ENCODE results near the gene QSOX1.

Gene QSOX1

DNA sequence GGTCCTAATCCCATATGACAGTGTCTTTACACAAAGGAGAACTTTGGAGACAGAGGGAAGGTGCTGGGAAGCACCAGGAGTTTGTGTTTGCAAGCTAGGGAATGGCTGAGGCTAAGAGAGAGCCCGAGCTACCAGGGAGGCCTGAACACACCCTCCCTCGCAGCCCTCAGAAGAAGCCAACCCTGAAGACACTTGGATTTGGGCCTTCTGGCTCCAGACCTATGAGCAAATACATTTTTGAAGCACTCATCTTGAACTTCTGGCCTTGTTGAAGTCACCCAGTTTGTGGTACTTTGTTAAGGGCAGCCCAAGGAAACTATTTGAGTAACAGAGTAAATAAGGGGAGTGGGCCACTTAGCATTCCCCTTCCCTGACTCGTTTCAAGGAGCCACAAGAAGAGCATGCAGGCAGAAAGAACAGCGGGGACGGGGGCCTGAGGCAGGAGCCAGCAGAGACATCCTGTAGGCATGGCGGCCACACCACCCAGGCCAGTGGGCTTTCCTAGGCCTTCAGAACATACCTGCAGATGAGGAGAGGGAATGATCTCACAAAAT, 13.2 kb upstream of the QSOX1 start:
- TF ChIP-seq POLR2AphosphoS5 (IDR thresholded peaks at IDR 0.05; ENCODE audit: borderline replicate concordance, low read depth, low read length) (no peak), EZH2 (IDR thresholded peaks at IDR 0.05) (no peak), FOXP2 (optimal IDR thresholded peaks at IDR 0.05; ENCODE audit: control extremely low read depth, extremely low read length, insufficient read depth) (no peak)
- peaks cover 3% of the 10 kb centered on the region; the same call in 1 of the 2 replicates for H3K9me3 ChIP-seq (ENCODE audit: low read depth, low read length)
- H3K9ac ChIP-seq (ENCODE audit: insufficient read length), result no peak overlapping the region
- H3K27ac ChIP-seq, result no peak overlapping the region
- no peaks in the 10 kb centered on the region for H3K36me3 ChIP-seq (ENCODE audit: insufficient read depth, low read length)
- no peak overlapping the region for H3K4me3 ChIP-seq
- DNase-seq (ENCODE audit: low read depth, low spot score), result no peak

DNA sequence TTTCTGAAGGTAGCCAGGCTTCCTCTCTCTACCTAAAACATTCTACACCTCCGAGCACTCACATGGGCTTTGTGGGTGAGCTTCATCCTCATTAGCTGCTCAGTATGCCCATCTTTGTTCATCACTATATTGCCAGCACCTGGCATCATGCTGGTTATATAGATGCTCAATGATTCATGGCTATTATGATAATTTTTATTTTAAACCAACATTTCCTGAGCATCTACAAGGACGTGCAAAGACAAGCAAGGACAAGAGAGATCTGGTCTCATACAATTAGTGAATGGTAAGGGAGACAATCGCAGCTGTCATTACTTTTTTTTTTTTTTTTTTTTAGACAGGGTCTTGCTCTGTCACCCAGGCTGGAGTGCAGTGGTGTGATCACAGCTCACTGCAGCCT, 11.3 kb upstream of the QSOX1 start:
- no peaks in the 10 kb centered on the region for H3K36me3 ChIP-seq (ENCODE audit: insufficient read depth, low read length)
- TF ChIP-seq POLR2AphosphoS5 (IDR thresholded peaks at IDR 0.05; ENCODE audit: borderline replicate concordance, low read depth, low read length) (no peak), EZH2 (IDR thresholded peaks at IDR 0.05) (no peak), FOXP2 (optimal IDR thresholded peaks at IDR 0.05; ENCODE audit: control extremely low read depth, extremely low read length, insufficient read depth) (no peak)
- no peak overlapping the region for H3K4me3 ChIP-seq
- H3K9ac ChIP-seq (ENCODE audit: insufficient read length), result no peak overlapping the region
- H3K27ac ChIP-seq, result no peak overlapping the region
- H3K9me3 ChIP-seq (ENCODE audit: low read depth, low read length), result no peaks in the 10 kb centered on the region
- no peak for DNase-seq (ENCODE audit: low read depth, low spot score)

DNA sequence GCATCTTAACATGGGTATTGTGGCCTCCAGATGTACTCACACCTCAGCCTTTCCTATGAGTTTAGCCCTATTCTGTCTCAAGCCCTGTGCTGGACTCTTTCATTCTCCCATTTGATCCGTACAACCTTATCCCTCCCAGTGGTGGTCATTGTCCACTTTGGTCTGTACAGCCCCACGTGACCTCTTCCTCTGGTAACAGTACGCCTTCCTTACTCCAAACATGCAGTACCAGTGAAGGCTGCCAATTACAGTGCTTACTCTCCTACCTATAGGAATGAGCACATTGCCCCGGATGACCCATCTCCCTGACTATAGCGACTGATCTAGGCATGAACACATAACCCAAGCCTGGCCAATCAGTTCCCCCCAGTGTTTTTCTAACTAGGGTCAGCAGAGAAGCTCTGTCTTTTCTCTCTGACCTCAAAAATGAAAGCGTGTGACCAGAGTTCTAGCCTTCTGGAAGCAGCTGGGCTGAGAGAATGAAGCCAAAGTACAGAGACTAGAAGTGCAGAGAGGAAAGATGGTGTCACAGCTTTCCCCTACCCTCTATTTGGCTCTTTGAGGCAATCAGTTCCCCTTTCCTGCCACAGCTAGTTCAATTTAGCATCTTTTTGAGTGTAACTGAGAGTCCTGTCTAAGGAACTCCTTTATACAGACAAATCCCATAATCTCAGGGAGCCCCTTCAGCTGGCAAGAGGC, 9.9 kb upstream of the QSOX1 start:
- no peak overlapping the region for H3K27ac ChIP-seq
- DNase-seq (ENCODE audit: low read depth, low spot score), result no peak
- H3K9me3 ChIP-seq (ENCODE audit: low read depth, low read length), result no peaks in the 10 kb centered on the region
- H3K36me3 ChIP-seq (ENCODE audit: insufficient read depth, low read length), result no peaks in the 10 kb centered on the region
- TF ChIP-seq POLR2AphosphoS5 (IDR thresholded peaks at IDR 0.05; ENCODE audit: borderline replicate concordance, low read depth, low read length) (no peak), EZH2 (IDR thresholded peaks at IDR 0.05) (no peak), FOXP2 (optimal IDR thresholded peaks at IDR 0.05; ENCODE audit: control extremely low read depth, extremely low read length, insufficient read depth) (no peak)
- no peak overlapping the region for H3K4me3 ChIP-seq
- no peak overlapping the region for H3K9ac ChIP-seq (ENCODE audit: insufficient read length)

DNA sequence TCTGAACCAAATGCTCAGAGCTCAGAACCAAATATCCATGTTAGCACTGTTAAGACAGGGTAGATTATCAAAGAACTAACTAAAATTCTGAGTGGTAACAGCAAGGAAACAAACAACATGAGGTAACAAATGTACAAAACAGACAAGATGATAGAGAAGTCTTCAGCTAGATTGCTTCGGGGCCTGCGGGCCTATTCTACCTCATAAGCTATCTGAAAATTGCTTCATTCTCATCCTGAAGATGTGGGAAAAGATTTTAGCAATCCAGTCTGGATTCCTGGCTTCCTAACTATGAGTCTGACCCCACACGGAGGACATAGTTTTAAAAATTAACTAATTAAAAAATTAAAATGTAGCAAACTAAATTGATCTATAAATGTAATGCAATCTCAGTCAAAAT, 9.2 kb upstream of the QSOX1 start:
- no peak for TF ChIP-seq EZH2 (IDR thresholded peaks at IDR 0.05)
- TF ChIP-seq POLR2AphosphoS5 (IDR thresholded peaks at IDR 0.05; ENCODE audit: borderline replicate concordance, low read depth, low read length), result no peak
- no peak for TF ChIP-seq FOXP2 (optimal IDR thresholded peaks at IDR 0.05; ENCODE audit: control extremely low read depth, extremely low read length, insufficient read depth)
- Histone ChIP-seq H3K36me3 (ENCODE audit: insufficient read depth, low read length) (no peaks in the 10 kb centered on the region), H3K9ac (ENCODE audit: insufficient read length) (no peak overlapping the region), H3K9me3 (ENCODE audit: low read depth, low read length) (no peaks in the 10 kb centered on the region), H3K4me3 (no peak overlapping the region), H3K27ac (no peak overlapping the region)
- no peak for DNase-seq (ENCODE audit: low read depth, low spot score)

DNA sequence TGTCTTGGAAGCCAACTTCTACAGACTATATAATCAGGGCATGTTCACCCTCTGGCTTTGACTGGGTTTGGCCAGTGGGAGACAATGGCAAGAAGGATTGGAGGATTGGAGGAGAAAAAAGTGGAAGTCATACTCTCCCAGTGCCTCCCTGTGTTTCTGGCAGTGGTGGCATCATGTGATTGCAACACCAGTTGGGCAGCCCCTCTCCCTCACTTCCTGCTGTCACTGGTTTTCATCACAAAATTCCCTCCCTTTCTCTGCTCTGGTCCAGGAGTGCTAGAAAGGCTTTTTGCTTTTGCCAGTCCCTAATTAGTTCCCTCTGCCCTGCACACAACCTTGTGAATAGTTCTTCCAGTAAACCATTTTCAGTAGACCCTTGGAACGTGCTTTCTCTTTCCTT, 3.7 kb upstream of the QSOX1 start:
- DNase-seq (ENCODE audit: low read depth, low spot score), result no peak
- Histone ChIP-seq H3K9me3 (ENCODE audit: low read depth, low read length) (no peaks in the 10 kb centered on the region), H3K9ac (ENCODE audit: insufficient read length) (peak overlapping the region; percentile 4), H3K36me3 (ENCODE audit: insufficient read depth, low read length) (no peaks in the 10 kb centered on the region), H3K27ac (peak overlapping the region; percentile 93), H3K4me3 (peak overlapping the region; percentile 70)
- no peak for TF ChIP-seq POLR2AphosphoS5 (IDR thresholded peaks at IDR 0.05; ENCODE audit: borderline replicate concordance, low read depth, low read length)
- no peak for TF ChIP-seq EZH2 (IDR thresholded peaks at IDR 0.05)
- no peak for TF ChIP-seq FOXP2 (optimal IDR thresholded peaks at IDR 0.05; ENCODE audit: control extremely low read depth, extremely low read length, insufficient read depth)

DNA sequence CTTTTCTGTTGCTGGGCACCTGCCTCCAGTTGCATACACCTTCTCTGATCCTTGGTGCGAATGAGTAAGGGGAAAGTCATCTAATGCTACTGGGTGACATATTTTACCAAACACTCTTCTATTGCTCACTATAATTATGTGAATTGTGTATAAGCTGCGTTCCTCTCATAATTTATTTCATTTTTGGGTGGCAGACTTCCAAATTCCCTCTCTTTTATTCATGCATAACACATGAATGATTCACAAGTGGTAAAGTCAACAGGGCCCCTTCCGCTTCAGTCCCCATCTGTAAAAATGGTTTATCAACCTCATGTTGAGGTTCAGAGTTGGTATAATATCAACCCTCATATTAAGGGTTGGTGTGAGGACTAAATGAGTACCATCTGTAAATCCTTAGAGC, 3.2 kb upstream of the QSOX1 start:
- H3K9me3 ChIP-seq (ENCODE audit: low read depth, low read length), result no peaks in the 10 kb centered on the region
- TF ChIP-seq POLR2AphosphoS5 (IDR thresholded peaks at IDR 0.05; ENCODE audit: borderline replicate concordance, low read depth, low read length), result peak; percentile 30; the same call in 1 of the 2 replicates
- no peak for TF ChIP-seq FOXP2 (optimal IDR thresholded peaks at IDR 0.05; ENCODE audit: control extremely low read depth, extremely low read length, insufficient read depth)
- H3K27ac ChIP-seq, result peak overlapping the region; percentile 93
- H3K4me3 ChIP-seq, result peak overlapping the region; percentile 70
- H3K36me3 ChIP-seq (ENCODE audit: insufficient read depth, low read length), result no peaks in the 10 kb centered on the region
- peak overlapping the region; percentile 24 for H3K9ac ChIP-seq (ENCODE audit: insufficient read length)
- DNase-seq (ENCODE audit: low read depth, low spot score), result peak; percentile 92

DNA sequence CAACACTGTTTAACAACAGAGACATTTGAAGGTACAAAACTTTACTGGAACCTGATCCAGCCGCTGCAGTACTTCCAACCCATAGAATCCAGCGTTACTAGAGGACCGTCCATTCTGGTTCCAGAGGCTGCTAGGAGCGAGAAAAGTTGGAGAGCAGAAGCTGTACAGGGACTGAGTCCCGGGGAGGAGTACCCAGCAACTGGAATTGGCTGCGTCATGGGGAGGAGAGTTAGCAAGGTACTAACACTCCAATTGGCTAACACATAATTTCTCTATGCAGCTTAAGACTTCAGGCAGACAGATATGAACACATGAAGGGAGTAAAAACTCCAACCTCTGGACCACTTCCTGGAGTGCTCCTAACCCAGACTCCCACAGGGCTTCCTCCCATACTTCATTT, 2.1 kb upstream of the QSOX1 start:
- Histone ChIP-seq H3K4me3 (peak overlapping the region; percentile 70), H3K9me3 (ENCODE audit: low read depth, low read length) (no peaks in the 10 kb centered on the region), H3K36me3 (ENCODE audit: insufficient read depth, low read length) (no peaks in the 10 kb centered on the region), H3K27ac (peak overlapping the region; percentile 93), H3K9ac (ENCODE audit: insufficient read length) (no peak overlapping the region)
- no peak for DNase-seq (ENCODE audit: low read depth, low spot score)
- no peak for TF ChIP-seq POLR2AphosphoS5 (IDR thresholded peaks at IDR 0.05; ENCODE audit: borderline replicate concordance, low read depth, low read length)
- TF ChIP-seq EZH2 (IDR thresholded peaks at IDR 0.05), result no peak
- TF ChIP-seq FOXP2 (optimal IDR thresholded peaks at IDR 0.05; ENCODE audit: control extremely low read depth, extremely low read length, insufficient read depth), result no peak

DNA sequence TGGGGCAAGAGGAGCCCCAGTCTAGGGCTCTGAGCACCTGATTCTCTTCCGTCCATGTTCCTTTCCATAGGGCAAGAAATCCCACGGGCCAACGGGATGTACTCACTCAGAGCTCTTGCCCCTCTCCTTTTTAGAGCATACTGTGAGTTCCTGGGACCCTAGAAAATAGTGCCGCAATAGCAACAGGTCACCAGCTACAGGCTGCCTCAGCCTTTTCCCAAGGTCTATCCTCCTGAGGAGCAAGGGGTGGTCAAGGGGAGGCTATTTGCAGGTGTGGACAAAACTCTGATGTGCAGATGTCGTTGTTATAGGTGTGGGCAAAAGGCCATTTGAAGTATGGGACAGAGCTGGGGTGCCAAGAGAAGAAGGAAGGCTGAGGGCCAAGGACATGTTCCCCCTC, 1.6 kb upstream of the QSOX1 start:
- DNase-seq (ENCODE audit: low read depth, low spot score), result no peak
- H3K4me3 ChIP-seq, result no peak overlapping the region
- H3K36me3 ChIP-seq (ENCODE audit: insufficient read depth, low read length), result no peaks in the 10 kb centered on the region
- no peaks in the 10 kb centered on the region for H3K9me3 ChIP-seq (ENCODE audit: low read depth, low read length)
- H3K27ac ChIP-seq, result no peak overlapping the region
- no peak overlapping the region for H3K9ac ChIP-seq (ENCODE audit: insufficient read length)
- TF ChIP-seq POLR2AphosphoS5 (IDR thresholded peaks at IDR 0.05; ENCODE audit: borderline replicate concordance, low read depth, low read length), result no peak
- TF ChIP-seq EZH2 (IDR thresholded peaks at IDR 0.05), result no peak
- TF ChIP-seq FOXP2 (optimal IDR thresholded peaks at IDR 0.05; ENCODE audit: control extremely low read depth, extremely low read length, insufficient read depth), result no peak

DNA sequence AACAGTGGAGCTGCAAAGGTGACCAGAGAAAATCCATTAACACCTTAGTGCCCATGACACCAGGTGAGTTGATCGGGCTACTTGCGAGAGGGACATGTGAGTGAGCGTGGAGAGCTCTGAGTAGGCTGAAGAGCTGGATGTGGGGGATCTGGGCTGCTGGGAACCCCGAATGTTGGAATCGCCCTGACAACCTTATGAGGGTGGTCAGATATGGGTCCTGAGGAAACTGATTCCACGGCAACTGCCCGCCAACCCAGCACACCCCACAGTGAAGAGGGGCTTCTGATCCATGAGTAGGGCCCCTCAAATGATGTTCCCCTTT, 705 bp upstream of the QSOX1 start:
- TF ChIP-seq POLR2AphosphoS5 (IDR thresholded peaks at IDR 0.05; ENCODE audit: borderline replicate concordance, low read depth, low read length) (no peak), FOXP2 (optimal IDR thresholded peaks at IDR 0.05; ENCODE audit: control extremely low read depth, extremely low read length, insufficient read depth) (no peak), EZH2 (IDR thresholded peaks at IDR 0.05) (no peak)
- peak overlapping the region; percentile 88 for H3K4me3 ChIP-seq
- H3K27ac ChIP-seq, result no peak overlapping the region
- peak overlapping the region; percentile 78 for H3K9ac ChIP-seq (ENCODE audit: insufficient read length)
- DNase-seq (ENCODE audit: low read depth, low spot score), result no peak
- H3K9me3 ChIP-seq (ENCODE audit: low read depth, low read length), result no peaks in the 10 kb centered on the region
- H3K36me3 ChIP-seq (ENCODE audit: insufficient read depth, low read length), result no peaks in the 10 kb centered on the region

Measured in SK-N-MC (cell line).